Liver (tissue), 9 donors: Measurements from ENCODE around the gene CEP131. TPM values are rescaled to one million over a fixed set of nuclear protein-coding genes. Genes with fewer than 3 reads are reported as not detected.

Source experiments
- DNase-seq: peaks from one replicate; pipeline ENCODE4 v3.0.0-alpha.2; 2017; ENCODE audit warnings: low spot score
- H3K27ac ChIP-seq, 2 donors: one replicate each; pipeline ENCODE4 v1.7.0; 2013; ENCODE audit warnings: inconsistent platforms in 2 of 2, low read length in 2 of 2, control low read depth in 1 of 2, low read depth in 1 of 2, mild to moderate bottlenecking in 1 of 2
- H3K27me3 ChIP-seq, 4 donors: one replicate each; pipeline versions ENCODE4 v1.6.1 to v1.7.0; 2013; ENCODE audit warnings: low read length in 3 of 4, inconsistent platforms in 1 of 4, mild to moderate bottlenecking in 1 of 4, moderate library complexity in 1 of 4; ENCODE audit not compliant: control insufficient read depth in 4 of 4, insufficient read depth in 4 of 4
- H3K36me3 ChIP-seq, 4 donors: one replicate each; pipeline versions ENCODE4 v1.6.1 to v1.7.0; 2013; ENCODE audit warnings: low read length in 3 of 4, mild to moderate bottlenecking in 3 of 4, low read depth in 1 of 4, moderate library complexity in 1 of 4; ENCODE audit not compliant: control insufficient read depth in 4 of 4, insufficient read depth in 3 of 4
- H3K4me1 ChIP-seq, 4 donors: one replicate each; pipeline versions ENCODE4 v1.6.1 to v1.7.0; 2013; ENCODE audit warnings: low read length in 3 of 4, mild to moderate bottlenecking in 3 of 4, moderate library complexity in 1 of 4; ENCODE audit not compliant: control insufficient read depth in 4 of 4, insufficient read depth in 4 of 4
- H3K4me3 ChIP-seq, 3 donors: one replicate each; pipeline versions ENCODE4 v1.6.1 to v1.7.0; 2013; ENCODE audit warnings: low read length in 3 of 3, control low read depth in 1 of 3, low read depth in 1 of 3, mild to moderate bottlenecking in 1 of 3
- H3K9ac ChIP-seq, 2 donors: one replicate each; pipeline ENCODE4 v1.7.0; 2013; ENCODE audit warnings: low read length in 2 of 2, mild to moderate bottlenecking in 2 of 2, moderate library complexity in 2 of 2, control low read depth in 1 of 2, low read depth in 1 of 2
- H3K9me3 ChIP-seq, 4 donors: one replicate each; pipeline versions ENCODE4 v1.6.1 to v1.7.0; 2013; ENCODE audit warnings: low read length in 3 of 4; ENCODE audit not compliant: control insufficient read depth in 4 of 4
- ATF3 ChIP-seq: IDR thresholded peaks from 2 replicates; pipeline ENCODE4 v1.6.1; 2016; ENCODE audit warnings: antibody characterized with exemption
- CTCF ChIP-seq: fragments of 150-350 bp; IDR thresholded peaks from 2 replicates; pipeline ENCODE4 v1.5.1; 2017; ENCODE audit warnings: improper control_type of control experiment, low read depth, low read length; ENCODE audit not compliant: missing input control
- EGR1 ChIP-seq, 2 donors: IDR thresholded peaks; 2 replicates each; pipeline ENCODE4 v1.6.1; 2016 to 2018; ENCODE audit warnings: antibody characterized with exemption in 2 of 2, low read depth in 2 of 2
- FOXA1 ChIP-seq: IDR thresholded peaks from 2 replicates; pipeline ENCODE4 v1.6.1; 2016; ENCODE audit warnings: antibody characterized with exemption
- FOXA2 ChIP-seq: IDR thresholded peaks from 2 replicates; pipeline ENCODE4 v1.6.1; 2016; ENCODE audit warnings: antibody characterized with exemption
- GABPA ChIP-seq, 2 donors: IDR thresholded peaks in 1 of 2; conservative IDR thresholded peaks in 1 of 2; 2 replicates each; pipeline ENCODE4 v1.6.1; 2016; ENCODE audit warnings: antibody characterized with exemption in 2 of 2, mild to moderate bottlenecking in 1 of 2, moderate library complexity in 1 of 2
- HNF4A ChIP-seq, 2 donors: conservative IDR thresholded peaks; 2 replicates each; pipeline ENCODE4 v1.6.1; 2016; ENCODE audit warnings: antibody characterized with exemption in 2 of 2, mild to moderate bottlenecking in 2 of 2
- HNF4G ChIP-seq: IDR thresholded peaks from 2 replicates; pipeline ENCODE4 v1.6.1; 2016; ENCODE audit warnings: antibody characterized with exemption
- JUND ChIP-seq, 2 donors: IDR thresholded peaks; 2 replicates each; pipeline ENCODE4 v1.6.1; 2016; ENCODE audit warnings: antibody characterized with exemption in 2 of 2
- MAX ChIP-seq: IDR thresholded peaks from 2 replicates; pipeline ENCODE4 v1.6.1; 2016; ENCODE audit warnings: antibody characterized with exemption
- NR2F2 ChIP-seq: IDR thresholded peaks from 2 replicates; pipeline ENCODE4 v1.6.1; 2016; ENCODE audit warnings: antibody characterized with exemption
- RAD21 ChIP-seq, 2 donors: IDR thresholded peaks; 2 replicates each; pipeline ENCODE4 v1.6.1; 2016; ENCODE audit warnings: antibody characterized with exemption in 2 of 2, mild to moderate bottlenecking in 2 of 2
- REST ChIP-seq: IDR thresholded peaks from 2 replicates; pipeline ENCODE4 v1.6.1; 2016; ENCODE audit warnings: antibody characterized with exemption, mild to moderate bottlenecking
- RXRA ChIP-seq, 2 donors: IDR thresholded peaks; 2 replicates each; pipeline ENCODE4 v1.6.1; 2017 to 2018; ENCODE audit warnings: antibody characterized with exemption in 2 of 2, mild to moderate bottlenecking in 1 of 2
- SP1 ChIP-seq: IDR thresholded peaks from 2 replicates; pipeline ENCODE4 v1.6.1; 2018; ENCODE audit warnings: antibody characterized with exemption, mild to moderate bottlenecking
- TAF1 ChIP-seq: conservative IDR thresholded peaks from 2 replicates; pipeline ENCODE4 v1.6.1; 2016; ENCODE audit warnings: antibody characterized with exemption, mild to moderate bottlenecking
- YY1 ChIP-seq: IDR thresholded peaks from 2 replicates; pipeline ENCODE4 v1.6.1; 2016; ENCODE audit warnings: antibody characterized with exemption, mild to moderate bottlenecking
- ZBTB33 ChIP-seq: IDR thresholded peaks from 2 replicates; pipeline ENCODE4 v1.6.1; 2016; ENCODE audit warnings: antibody characterized with exemption
- WGBS: extraction: QIAGEN DNeasy Blood & Tissue Kit; methylation state at CpG from one replicate; pipeline ENCODE4 v1.1.7; 2013; 5-methylcytosine and 5-hydroxymethylcytosine counted together
- polyA plus RNA-seq, 2 donors: library from polyadenylated mRNA; stranded (reverse) in 1 of 2; unstranded in 1 of 2; fragments of 200-250 nt in 1 of 2; fragments of >200 nt in 1 of 2; fragmentation: Nextera tagmentation in 1 of 2; extraction: Ambion mirVana in 1 of 2; gene quantifications; one replicate each; pipeline versions ENCODE4 v1.2.1 to v1.2.3, GENCODE V29; 2013 to 2015
- total RNA-seq, 2 donors: library from RNA; depleted of rRNA; stranded (reverse); fragments of >200 nt; gene quantifications; one replicate each; pipeline ENCODE4 v1.2.3, GENCODE V29; 2014
- donor health status: healthy.
- donor health status: healthy.
- donor health status: healthy.
- donor health status: healthy.
- donor health status: healthy.

Gene CEP131
- total and polyA plus RNA-seq, 4 donors: 0.71 to 6.3 (median 2.2) TPM

- no peak for TF ChIP-seq RXRA (IDR thresholded peaks at IDR 0.05)
These were observed 16.1 kb downstream of the CEP131 start (continued) for GRCh38 chr17:81206657-81207056.

GRCh38 chr17:81206166-81206565, 16.6 kb downstream of the CEP131 start:
- Histone ChIP-seq H3K27me3 (no peaks in the 10 kb centered on the region), H3K36me3 (no peaks in the 10 kb centered on the region), H3K27ac (no peak overlapping the region), H3K9ac (no peak overlapping the region), H3K4me3 (no peak overlapping the region), H3K9me3 (no peaks in the 10 kb centered on the region), H3K4me1 (no peaks in the 10 kb centered on the region)
- 93% methylated on average over 4 of the region's 4 CpGs for WGBS
- no peak for DNase-seq
- TF ChIP-seq CTCF (no peak), SP1 (no peak), RAD21 (IDR thresholded peaks at IDR 0.05) (no peak), MAX (no peak), GABPA (IDR thresholded peaks at IDR 0.05 in 1 of 2, conservative IDR thresholded peaks at IDR 0.05 in 1 of 2) (no peak), HNF4G (no peak), FOXA2 (no peak), JUND (IDR thresholded peaks at IDR 0.05) (no peak), NR2F2 (no peak), RXRA (IDR thresholded peaks at IDR 0.05) (no peak), ZBTB33 (no peak), TAF1 (no peak), EGR1 (IDR thresholded peaks at IDR 0.05; ENCODE audit: low read depth in 2 of 2) (no peak), ATF3 (no peak), FOXA1 (no peak)

GRCh38 chr17:81204578-81204977, 18.2 kb downstream of the CEP131 start:
- H3K36me3 ChIP-seq: no peaks in the 10 kb centered on the region

More at GRCh38 chr17:81204578-81204977, 18.2 kb downstream of the CEP131 start:
- Histone ChIP-seq H3K4me1 (no peaks in the 10 kb centered on the region), H3K27ac (no peak overlapping the region), H3K4me3 (no peak overlapping the region), H3K9me3 (no peaks in the 10 kb centered on the region), H3K27me3 (no peaks in the 10 kb centered on the region), H3K9ac (no peak overlapping the region)
- TF ChIP-seq JUND (IDR thresholded peaks at IDR 0.05) (no peak), HNF4A (conservative IDR thresholded peaks at IDR 0.05) (no peak), FOXA2 (no peak), SP1 (no peak), ATF3 (no peak), REST (no peak), YY1 (no peak)
- DNase-seq: no peak
- WGBS: 83% methylated on average over 10 of the region's 10 CpGs
